Esophagus squamous epithelium (tissue), 5 donors: ENCODE data around the gene PILRA. TPM values are rescaled to one million over a fixed set of nuclear protein-coding genes. Genes with fewer than 3 reads are reported as not detected.

Source experiments
- DNase-seq: peaks from one replicate; lab custom pipeline; 2025; lab: John Stamatoyannopoulos, UW
- H3K27ac ChIP-seq, 4 donors: fragments of 200-600 bp; sonication (generic); one replicate each; pipeline ENCODE4 v1.5.1; 2016 to 2019; ENCODE audit warnings: mild to moderate bottlenecking in 1 of 4
- H3K27me3 ChIP-seq, 4 donors: fragments of 200-600 bp; sonication (generic); 1 replicate in 3 of 4; 2 replicates in 1 of 4; pipeline versions ENCODE4 v1.5.1 to v1.6.0; 2017 to 2021; ENCODE audit warnings: antibody characterized with exemption in 1 of 4
- H3K36me3 ChIP-seq, 3 donors: fragments of 200-600 bp; sonication (generic); one replicate each; pipeline ENCODE4 v1.5.1; 2016 to 2019
- H3K4me1 ChIP-seq, 3 donors: fragments of 200-600 bp; sonication (generic); one replicate each; pipeline ENCODE4 v1.5.1; 2017 to 2019
- H3K4me3 ChIP-seq, 4 donors: fragments of 200-600 bp; sonication (generic); 1 replicate in 3 of 4; 2 replicates in 1 of 4; pipeline ENCODE4 v1.5.1; 2016 to 2019; ENCODE audit warnings: mild to moderate bottlenecking in 2 of 4, moderate library complexity in 1 of 4
- H3K9me3 ChIP-seq, 3 donors: fragments of 200-600 bp; sonication (generic); one replicate each; pipeline ENCODE4 v1.5.1; 2016 to 2019
- POLR2A ChIP-seq, 4 donors: fragments of 450-650 bp; IDR thresholded peaks; one replicate each; pipeline ENCODE4 v1.6.1; 2017; ENCODE audit warnings: antibody characterized with exemption in 4 of 4, mild to moderate bottlenecking in 4 of 4, moderate library complexity in 3 of 4
- WGBS, 2 donors: methylation state at CpG; one replicate each; pipeline ENCODE4 v1.1.5; 2018; 5-methylcytosine and 5-hydroxymethylcytosine counted together
- intact Hi-C: fragments of 100-400 bp; cut with DNase I; formaldehyde crosslinking; loops from one replicate; pipeline ENCODE4 v1.15.0; 2022
- total RNA-seq, 4 donors: library from RNA; depleted of rRNA; stranded (reverse); fragments of >200 nt; gene quantifications; one replicate each; pipeline ENCODE4 v1.1.0, GENCODE V29; 2016
- TF ChIP-seq, protein P1 (sequence below), 6 experiments: fragments of 450-650 bp in 4 of 6; fragments of 200-600 bp in 2 of 6; sonication (generic) in 2 of 6; IDR thresholded peaks; one replicate each; pipeline ENCODE4 v1.5.1; 2016 to 2019; ENCODE audit warnings: antibody characterized with exemption in 6 of 6, mild to moderate bottlenecking in 4 of 6, moderate library complexity in 4 of 6
- donor health status: DM: yes; HTN: yes; CAD: no.

Gene PILRA
- total RNA-seq, 4 donors from 2014 or later = 0.61 to 5.0 (median 1.1) TPM

DNA sequence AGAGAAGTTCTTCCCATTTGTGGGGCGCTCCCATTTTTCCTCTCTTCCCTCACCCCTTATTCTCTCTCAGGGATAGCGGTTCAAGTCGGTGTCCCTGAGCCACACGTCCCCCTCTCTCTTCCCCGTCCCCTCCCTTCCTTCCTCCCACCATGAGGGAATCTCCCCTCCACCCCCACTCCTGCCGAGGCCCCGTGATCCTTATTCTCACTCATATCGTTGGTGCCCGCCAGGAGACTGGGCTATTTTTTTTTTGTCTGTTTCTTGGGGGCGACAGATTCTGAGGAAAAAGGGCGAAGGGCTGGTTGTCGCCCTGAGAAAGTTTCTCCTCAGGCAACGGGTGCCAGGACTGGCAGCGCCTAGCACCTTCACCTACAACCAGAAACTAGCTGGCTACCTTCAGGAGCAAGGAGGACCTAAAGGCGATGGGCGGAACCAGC, 54.5 kb downstream of the PILRA start:
- TF ChIP-seq, protein P1, sequence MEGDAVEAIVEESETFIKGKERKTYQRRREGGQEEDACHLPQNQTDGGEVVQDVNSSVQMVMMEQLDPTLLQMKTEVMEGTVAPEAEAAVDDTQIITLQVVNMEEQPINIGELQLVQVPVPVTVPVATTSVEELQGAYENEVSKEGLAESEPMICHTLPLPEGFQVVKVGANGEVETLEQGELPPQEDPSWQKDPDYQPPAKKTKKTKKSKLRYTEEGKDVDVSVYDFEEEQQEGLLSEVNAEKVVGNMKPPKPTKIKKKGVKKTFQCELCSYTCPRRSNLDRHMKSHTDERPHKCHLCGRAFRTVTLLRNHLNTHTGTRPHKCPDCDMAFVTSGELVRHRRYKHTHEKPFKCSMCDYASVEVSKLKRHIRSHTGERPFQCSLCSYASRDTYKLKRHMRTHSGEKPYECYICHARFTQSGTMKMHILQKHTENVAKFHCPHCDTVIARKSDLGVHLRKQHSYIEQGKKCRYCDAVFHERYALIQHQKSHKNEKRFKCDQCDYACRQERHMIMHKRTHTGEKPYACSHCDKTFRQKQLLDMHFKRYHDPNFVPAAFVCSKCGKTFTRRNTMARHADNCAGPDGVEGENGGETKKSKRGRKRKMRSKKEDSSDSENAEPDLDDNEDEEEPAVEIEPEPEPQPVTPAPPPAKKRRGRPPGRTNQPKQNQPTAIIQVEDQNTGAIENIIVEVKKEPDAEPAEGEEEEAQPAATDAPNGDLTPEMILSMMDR (IDR thresholded peaks at IDR 0.05) = no peak
- TF ChIP-seq POLR2A (IDR thresholded peaks at IDR 0.05) = no peak
- Histone ChIP-seq H3K9me3 (no peaks in the 10 kb centered on the region), H3K4me1 (peaks cover 28 to 38% (median 29%) of the 10 kb centered on the region in 3 donors), H3K27me3 (no peaks in the 10 kb centered on the region), H3K4me3 (peak overlapping the region; percentile 85 to 97 (median 88)), H3K27ac (peak overlapping the region; percentile 98 to 100 (median 100)), H3K36me3 (peaks cover 0 to 18% (median 1%) of the 10 kb centered on the region in 3 donors)
- WGBS, 2 donors = 46 to 50% methylated on average over 7 to 10 of the region's 16 CpGs
- intact Hi-C loops = no loop called here
- DNase-seq = no peak

DNA sequence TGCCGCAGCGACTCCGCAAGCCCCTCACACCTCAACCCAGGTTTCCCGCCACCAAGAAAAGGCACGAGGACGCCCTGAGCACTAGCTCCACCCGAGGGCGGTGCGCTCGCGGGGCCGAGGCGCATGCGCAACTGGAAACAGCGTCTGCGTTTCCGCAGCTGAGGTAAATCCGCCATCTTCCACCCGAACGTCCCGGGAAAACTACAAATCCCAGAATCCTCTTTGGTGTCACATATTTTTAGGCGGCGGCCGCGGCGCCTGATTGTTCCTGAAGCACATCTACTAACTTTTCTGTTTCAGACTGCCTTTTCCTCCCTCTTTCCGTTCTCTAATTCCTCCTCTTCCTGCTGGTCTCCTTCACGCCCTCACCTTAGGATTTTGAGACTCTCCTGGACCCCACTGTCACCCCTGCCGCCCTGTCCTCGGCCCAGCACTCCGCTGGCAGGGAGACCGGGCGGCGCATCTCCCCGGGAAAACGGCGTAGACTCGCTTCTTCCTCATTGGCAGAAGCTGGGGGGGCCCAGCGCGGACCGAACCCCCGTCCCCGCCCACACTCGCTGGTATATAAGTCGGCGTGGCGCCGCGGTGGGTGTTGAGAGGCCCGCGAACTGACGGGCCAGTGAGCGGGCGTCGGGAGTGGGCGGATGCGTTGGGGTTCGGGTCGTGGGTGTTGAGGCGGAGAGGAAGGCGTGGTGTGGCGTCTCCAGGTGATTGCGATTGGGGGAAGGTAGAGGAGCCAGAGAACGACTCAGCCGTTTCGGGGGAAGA, 55.1 kb downstream of the PILRA start, which contains the start of gene ZCWPW1:
ZCWPW1 (minus strand) TSS at position 505 of the 768 bp plus-strand sequence. CDS start 8,054 bp downstream, outside the sequence.
- 1 to 2% methylated on average over 27 to 42 of the region's 66 CpGs for WGBS, 2 donors
- peaks cover 6 to 24% (median 7%) of the 10 kb centered on the region in 3 donors for H3K36me3 ChIP-seq
- peak within 1 kb of the TSS; percentile 85 to 97 (median 88) for H3K4me3 ChIP-seq
- peak; percentile 90 for DNase-seq
- no peaks in the 10 kb centered on the region for H3K9me3 ChIP-seq
- H3K4me1 ChIP-seq = peaks cover 28 to 44% (median 30%) of the 10 kb centered on the region in 3 donors
- intact Hi-C loops = no loop called here
- TF ChIP-seq, protein P1 (IDR thresholded peaks at IDR 0.05) = peak in 3 of 6 experiments; percentile 2 to 22 (median 6)
- TF ChIP-seq POLR2A (IDR thresholded peaks at IDR 0.05) = peak; percentile 78 to 100 (median 100)
- H3K27me3 ChIP-seq = no peaks in the 10 kb centered on the region
- H3K27ac ChIP-seq = peak within 1 kb of the TSS; percentile 98 to 100 (median 100)

DNA sequence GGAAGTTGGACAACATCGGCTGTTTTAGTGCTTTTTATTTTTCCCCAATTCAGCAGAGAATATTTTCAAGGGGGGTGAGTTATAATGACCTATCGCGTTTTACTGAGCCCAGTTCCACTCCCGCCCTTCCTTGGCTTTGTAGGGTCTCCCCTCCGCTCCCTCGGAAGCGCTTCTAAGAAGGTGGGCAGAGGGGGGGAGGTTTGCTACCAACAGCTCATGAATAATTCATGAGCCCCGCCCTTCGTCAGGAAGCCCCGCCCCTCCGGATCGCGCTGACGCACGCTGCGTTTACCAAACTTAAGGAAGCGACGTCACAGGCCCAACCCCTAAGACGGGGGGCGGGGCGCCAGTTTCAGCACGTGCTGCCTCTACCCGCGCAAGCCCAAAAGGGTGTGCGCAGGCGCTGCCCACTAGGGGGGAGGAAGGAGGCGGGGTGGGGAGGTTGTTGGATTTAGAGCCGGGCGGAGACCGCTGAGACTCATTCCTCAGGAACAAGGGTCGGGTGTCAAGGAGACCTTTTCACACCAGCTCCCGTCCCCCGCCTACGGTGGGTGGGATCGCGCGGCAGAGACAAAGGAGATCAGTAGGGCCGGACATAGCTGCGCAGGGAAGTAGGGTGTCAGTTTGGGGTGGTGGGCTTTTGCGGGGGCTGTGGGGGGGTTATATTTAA, 55.8 kb downstream of the PILRA start:
- peak overlapping the region; percentile 85 to 97 (median 88) for H3K4me3 ChIP-seq
- DNase-seq = peak; percentile 100
- H3K4me1 ChIP-seq = peaks cover 28 to 51% (median 30%) of the 10 kb centered on the region in 3 donors
- peak overlapping the region; percentile 98 to 100 (median 100) for H3K27ac ChIP-seq
- H3K36me3 ChIP-seq = peaks cover 13 to 31% (median 15%) of the 10 kb centered on the region in 3 donors
- no peaks in the 10 kb centered on the region for H3K27me3 ChIP-seq
- intact Hi-C loops = no loop called here
- TF ChIP-seq, protein P1 (IDR thresholded peaks at IDR 0.05) = peak in 4 of 6 experiments; percentile 31 to 71 (median 58)
- peak in 3 of 4 donors; percentile 25 to 90 (median 65) for TF ChIP-seq POLR2A (IDR thresholded peaks at IDR 0.05)
- H3K9me3 ChIP-seq = no peaks in the 10 kb centered on the region
- 1 to 2% methylated on average over 10 to 15 of the region's 40 CpGs for WGBS, 2 donors

DNA sequence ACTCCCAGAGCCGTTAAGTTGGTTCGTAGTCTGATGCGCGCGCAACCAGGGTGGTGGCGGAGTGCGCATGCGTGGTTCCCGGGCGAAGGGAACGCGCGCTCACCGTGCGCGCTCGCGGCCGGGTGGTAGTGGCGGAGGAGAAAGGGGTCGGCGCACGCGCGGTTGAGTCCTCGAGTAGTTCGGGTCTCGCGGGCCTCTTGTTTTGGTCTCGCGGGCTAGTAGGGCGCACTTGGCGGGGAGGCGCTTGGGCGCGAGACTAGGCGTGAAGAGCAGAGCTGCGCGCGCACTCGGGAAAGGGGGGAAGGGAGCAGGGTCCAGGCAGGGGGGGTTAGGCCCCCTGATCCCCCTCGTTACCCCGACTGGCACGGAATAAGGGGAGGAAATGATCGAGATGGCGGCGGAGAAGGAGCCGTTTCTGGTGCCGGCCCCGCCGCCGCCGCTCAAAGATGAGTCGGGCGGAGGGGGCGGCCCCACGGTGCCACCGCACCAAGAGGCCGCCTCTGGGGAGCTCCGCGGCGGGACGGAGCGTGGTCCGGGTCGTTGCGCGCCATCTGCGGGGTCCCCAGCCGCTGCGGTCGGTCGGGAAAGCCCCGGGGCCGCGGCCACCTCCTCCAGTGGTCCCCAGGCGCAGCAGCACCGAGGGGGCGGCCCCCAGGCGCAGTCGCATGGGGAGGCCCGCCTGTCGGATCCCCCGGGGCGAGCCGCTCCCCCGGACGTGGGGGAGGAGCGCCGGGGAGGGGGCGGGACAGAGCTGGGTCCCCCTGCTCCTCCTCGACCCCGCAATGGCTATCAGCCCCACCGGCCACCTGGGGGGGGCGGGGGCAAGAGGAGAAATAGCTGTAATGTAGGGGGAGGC, 56.6 kb downstream of the PILRA start, which contains the start of gene MEPCE:
MEPCE (plus strand) TSS at position 195 of the 856 bp plus-strand sequence; CDS start at position 383, 188 bp downstream.
- Histone ChIP-seq H3K4me3 (peak within 1 kb of the TSS; percentile 85 to 97 (median 88)), H3K27me3 (no peaks in the 10 kb centered on the region), H3K27ac (peak within 1 kb of the TSS; percentile 98 to 100 (median 100)), H3K4me1 (peaks cover 28 to 59% (median 36%) of the 10 kb centered on the region in 3 donors), H3K9me3 (no peaks in the 10 kb centered on the region), H3K36me3 (peaks cover 17 to 39% (median 17%) of the 10 kb centered on the region in 3 donors)
- peak; percentile 84 for DNase-seq
- intact Hi-C loops = no loop called here
- peak in 1 of 4 donors; percentile 81 for TF ChIP-seq POLR2A (IDR thresholded peaks at IDR 0.05)
- TF ChIP-seq, protein P1 (IDR thresholded peaks at IDR 0.05) = peak in 1 of 6 experiments; percentile 9
- 0% methylated on average over 7 of the region's 95 CpGs; no CpG with 5 or more reads in 1 of the 2 donors for WGBS, 2 donors
